HFFc6 (cell line): ENCODE measurements around the gene BAIAP2L1. TPM values are rescaled to one million over a fixed set of nuclear protein-coding genes. Genes with fewer than 3 reads are reported as not detected.

Experiments
- DNase-seq: peaks from one replicate; pipeline ENCODE4 v3.0.0-alpha.2; 2018
- H3K27ac Mint-ChIP-seq: 2 replicates; pipeline ENCODE4 v1.8.0; 2020; ENCODE audit warnings: mild to moderate bottlenecking, mixed read lengths
- H3K27me3 Mint-ChIP-seq: 2 replicates; pipeline ENCODE4 v1.8.0; 2021; ENCODE audit warnings: mild to moderate bottlenecking, moderate library complexity, mixed read lengths; ENCODE audit not compliant: insufficient read depth
- H3K36me3 Mint-ChIP-seq: 2 replicates; pipeline ENCODE4 v1.8.0; 2021; ENCODE audit warnings: low read depth, mixed read lengths
- H3K4me1 Mint-ChIP-seq: 2 replicates; pipeline ENCODE4 v1.8.0; 2020; ENCODE audit warnings: low read depth, mixed read lengths
- H3K4me3 Mint-ChIP-seq: 2 replicates; pipeline ENCODE4 v1.8.0; 2020; ENCODE audit warnings: mild to moderate bottlenecking, moderate library complexity, mixed read lengths
- H3K9me3 Mint-ChIP-seq: 2 replicates; pipeline ENCODE4 v1.8.0; 2020; ENCODE audit warnings: mild to moderate bottlenecking, mixed read lengths
- total RNA-seq, 6 experiments: library from RNA; stranded (reverse); fragmentation: NEBNext Ultra II Directional; extraction: Animal tissue kit (Norgen Biotek cat#: 25700); gene quantifications; 2 replicates in 1 of 6; 3 replicates in 5 of 6; pipeline ENCODE4 v1.2.3, GENCODE V29; 2021
- TF ChIP-seq, protein P1 (sequence below): fragments of 200-600 bp; sonication (generic); IDR thresholded peaks from 2 replicates; pipeline ENCODE4 v1.5.0; 2021; ENCODE audit warnings: antibody characterized with exemption, mild to moderate bottlenecking

BAIAP2L1 gene
- total RNA-seq, 6 experiments from 2014 or later, result 12.9 to 17.5 (median 14.2) TPM

DNA sequence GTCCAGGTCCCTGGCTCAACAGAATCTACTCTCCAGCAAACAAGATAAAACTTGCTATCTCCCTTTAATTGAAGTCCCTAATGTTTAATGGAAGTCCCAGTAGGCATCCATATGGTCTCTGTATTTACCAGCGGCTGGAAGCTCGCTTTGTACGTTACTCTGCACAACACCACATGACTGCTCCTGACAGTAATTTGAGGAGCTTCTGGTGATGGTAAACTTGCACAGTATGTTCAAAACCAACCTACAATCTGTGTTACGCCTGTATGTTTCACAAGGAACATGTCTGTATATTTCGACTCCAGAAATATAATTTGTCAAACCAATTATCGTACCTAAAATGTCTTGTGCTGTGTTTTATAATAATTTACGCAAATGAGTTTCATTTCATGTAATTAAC is 144.5 kb downstream of the BAIAP2L1 start:
- no peaks in the 10 kb centered on the region for H3K9me3 Mint-ChIP-seq
- H3K27me3 Mint-ChIP-seq, result no peaks in the 10 kb centered on the region
- TF ChIP-seq, protein P1, sequence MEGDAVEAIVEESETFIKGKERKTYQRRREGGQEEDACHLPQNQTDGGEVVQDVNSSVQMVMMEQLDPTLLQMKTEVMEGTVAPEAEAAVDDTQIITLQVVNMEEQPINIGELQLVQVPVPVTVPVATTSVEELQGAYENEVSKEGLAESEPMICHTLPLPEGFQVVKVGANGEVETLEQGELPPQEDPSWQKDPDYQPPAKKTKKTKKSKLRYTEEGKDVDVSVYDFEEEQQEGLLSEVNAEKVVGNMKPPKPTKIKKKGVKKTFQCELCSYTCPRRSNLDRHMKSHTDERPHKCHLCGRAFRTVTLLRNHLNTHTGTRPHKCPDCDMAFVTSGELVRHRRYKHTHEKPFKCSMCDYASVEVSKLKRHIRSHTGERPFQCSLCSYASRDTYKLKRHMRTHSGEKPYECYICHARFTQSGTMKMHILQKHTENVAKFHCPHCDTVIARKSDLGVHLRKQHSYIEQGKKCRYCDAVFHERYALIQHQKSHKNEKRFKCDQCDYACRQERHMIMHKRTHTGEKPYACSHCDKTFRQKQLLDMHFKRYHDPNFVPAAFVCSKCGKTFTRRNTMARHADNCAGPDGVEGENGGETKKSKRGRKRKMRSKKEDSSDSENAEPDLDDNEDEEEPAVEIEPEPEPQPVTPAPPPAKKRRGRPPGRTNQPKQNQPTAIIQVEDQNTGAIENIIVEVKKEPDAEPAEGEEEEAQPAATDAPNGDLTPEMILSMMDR, result no peak
- H3K36me3 Mint-ChIP-seq, result peaks cover 19% of the 10 kb centered on the region
- H3K4me3 Mint-ChIP-seq, result no peak overlapping the region
- H3K27ac Mint-ChIP-seq, result no peak overlapping the region
- DNase-seq, result no peak
- H3K4me1 Mint-ChIP-seq, result peaks cover 11% of the 10 kb centered on the region

DNA sequence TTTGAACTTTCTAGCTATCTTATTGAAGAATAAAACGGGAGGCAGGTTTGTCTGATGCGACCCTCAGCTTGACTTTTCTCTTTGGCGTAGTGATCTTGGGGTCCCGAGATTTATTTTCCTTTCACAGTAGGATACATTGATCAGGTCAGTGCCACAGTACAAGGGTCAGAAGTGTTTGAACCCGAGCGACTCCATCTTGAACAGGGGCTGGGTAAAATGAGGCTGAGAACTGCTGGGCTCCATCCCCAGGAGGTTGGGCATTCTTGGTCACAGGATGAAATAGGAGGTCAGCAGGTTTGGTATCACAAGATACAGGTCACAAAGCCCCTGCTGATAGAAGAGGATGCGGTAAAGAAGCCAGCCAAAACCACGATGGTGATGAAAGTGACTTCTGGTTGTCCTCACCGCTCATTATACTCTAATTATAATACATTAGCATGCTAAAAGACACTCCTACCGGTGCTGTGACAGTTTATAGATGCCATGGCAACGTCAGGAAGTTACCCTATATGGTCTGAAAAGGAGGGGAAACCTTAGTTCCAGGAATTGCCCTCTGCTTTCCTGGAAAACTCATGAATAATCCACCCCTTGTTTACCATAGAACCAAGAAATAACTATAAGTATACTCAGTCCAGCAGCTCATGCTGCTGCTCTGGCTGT is 145.8 kb downstream of the BAIAP2L1 start:
- H3K36me3 Mint-ChIP-seq, result peaks cover 16% of the 10 kb centered on the region
- TF ChIP-seq, protein P1, result no peak
- H3K4me1 Mint-ChIP-seq, result peaks cover 21% of the 10 kb centered on the region
- H3K27ac Mint-ChIP-seq, result no peak overlapping the region
- no peaks in the 10 kb centered on the region for H3K9me3 Mint-ChIP-seq
- H3K4me3 Mint-ChIP-seq, result no peak overlapping the region
- no peak for DNase-seq
- no peaks in the 10 kb centered on the region for H3K27me3 Mint-ChIP-seq

DNA sequence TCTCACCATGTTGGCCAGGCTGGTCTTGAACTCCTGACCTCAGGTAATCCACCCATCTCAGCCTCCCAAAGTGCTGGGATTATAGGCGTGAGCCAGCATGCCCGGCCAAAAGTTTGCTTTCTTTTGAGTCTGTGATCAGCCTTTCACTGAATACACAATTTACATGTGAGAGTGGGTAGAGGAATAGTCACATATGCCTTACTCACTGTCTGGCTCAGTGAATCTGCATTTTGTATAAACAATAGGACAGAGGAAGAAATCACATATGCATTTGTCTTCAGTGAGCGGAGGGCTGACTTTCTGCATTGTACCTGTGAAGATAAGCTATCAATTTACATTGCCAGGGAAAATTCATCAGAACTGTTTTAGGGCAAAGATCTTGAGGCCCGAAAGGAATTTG is 146.4 kb downstream of the BAIAP2L1 start:
- H3K9me3 Mint-ChIP-seq, result no peaks in the 10 kb centered on the region
- no peak overlapping the region for H3K4me3 Mint-ChIP-seq
- H3K27ac Mint-ChIP-seq, result no peak overlapping the region
- TF ChIP-seq, protein P1, result no peak
- H3K4me1 Mint-ChIP-seq, result peaks cover 21% of the 10 kb centered on the region
- no peak for DNase-seq
- H3K36me3 Mint-ChIP-seq, result peaks cover 16% of the 10 kb centered on the region
- no peaks in the 10 kb centered on the region for H3K27me3 Mint-ChIP-seq

DNA sequence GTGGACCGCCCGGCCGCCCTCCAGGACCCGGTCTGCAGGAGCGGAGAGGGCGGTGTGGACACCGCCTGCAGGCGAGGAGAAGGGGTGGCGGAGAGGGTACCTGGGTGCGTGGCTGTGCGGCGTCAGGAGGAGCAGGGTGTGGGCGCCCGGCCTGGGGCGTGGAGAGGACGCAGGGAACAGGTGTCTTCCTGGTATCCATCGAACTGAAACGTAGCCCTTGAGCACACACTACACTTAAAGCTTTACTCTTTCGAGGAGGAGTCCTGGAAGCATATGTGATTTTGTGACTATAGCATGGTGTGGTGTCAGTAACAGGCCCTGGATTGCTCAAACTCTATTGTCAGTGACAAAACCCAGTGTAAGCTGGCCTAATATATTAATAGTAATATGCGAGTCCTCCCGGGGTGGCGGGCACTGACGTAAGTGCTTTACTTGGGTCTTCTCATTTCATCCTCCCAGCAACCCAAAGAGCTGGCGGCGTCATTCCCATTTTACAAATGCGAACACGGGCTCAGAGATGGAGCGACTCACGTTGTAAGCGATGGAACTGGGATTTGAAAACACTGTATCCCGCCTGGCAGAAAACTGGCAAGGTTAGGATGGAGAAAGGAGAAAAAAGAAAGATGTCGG is 148.3 kb downstream of the BAIAP2L1 start:
- Mint-ChIP-seq H3K4me3 (peak overlapping the region; percentile 97), H3K9me3 (no peaks in the 10 kb centered on the region), H3K4me1 (peaks cover 21% of the 10 kb centered on the region), H3K27me3 (no peaks in the 10 kb centered on the region), H3K27ac (peak overlapping the region; percentile 86), H3K36me3 (peaks cover 12% of the 10 kb centered on the region)
- TF ChIP-seq, protein P1, result no peak; the same call in 1 of the 2 replicates
- DNase-seq, result no peak

DNA sequence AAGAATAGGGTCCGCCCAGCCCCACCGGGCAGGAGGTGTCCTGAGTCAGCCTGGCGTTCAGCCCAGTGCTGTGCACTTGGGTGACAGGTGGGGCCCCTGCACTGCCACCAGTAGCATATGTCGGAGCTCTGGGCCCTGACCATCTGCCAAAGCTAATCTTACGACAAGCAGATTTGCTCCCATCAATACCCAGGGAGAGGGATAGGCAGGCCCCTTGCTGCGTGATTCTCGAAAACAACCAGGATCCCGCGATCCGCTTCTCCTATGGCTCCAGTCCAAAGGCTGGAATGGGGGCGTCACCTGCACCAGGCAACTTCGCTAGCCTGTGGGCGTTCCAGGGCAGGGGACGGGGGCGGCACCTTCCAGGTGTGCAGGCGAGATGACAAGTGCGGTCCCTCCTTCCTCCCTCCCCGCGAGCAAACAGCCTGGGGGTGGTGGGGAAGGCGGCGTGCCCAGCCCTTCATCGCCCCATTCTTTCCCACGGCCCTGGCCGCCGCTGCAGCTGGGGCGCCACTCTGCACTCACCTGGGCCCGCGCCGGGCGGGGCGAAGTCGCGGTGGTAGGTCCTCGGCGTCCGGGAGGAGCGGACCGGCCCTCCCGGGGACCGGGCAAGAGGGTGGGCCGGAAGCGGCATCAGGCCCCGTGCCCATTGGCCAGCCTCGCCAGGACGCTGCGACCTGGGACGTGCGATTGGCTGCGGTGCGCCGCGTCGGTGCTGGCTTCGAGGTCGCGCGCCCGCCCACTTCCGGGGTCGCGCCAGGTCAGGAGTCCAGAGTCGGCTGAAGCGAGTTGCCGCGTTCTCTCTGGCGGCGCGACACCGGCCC is 149.1 kb downstream of the BAIAP2L1 start, which contains the start of gene TECPR1:
TSS of gene TECPR1 (minus strand) at position 632 of the 824 bp plus-strand sequence. CDS start 6,086 bp downstream, outside the sequence.
- Mint-ChIP-seq H3K4me3 (peak within 1 kb of the TSS; percentile 97), H3K36me3 (peaks cover 10% of the 10 kb centered on the region), H3K27ac (peak within 1 kb of the TSS; percentile 86), H3K4me1 (peaks cover 21% of the 10 kb centered on the region), H3K27me3 (no peaks in the 10 kb centered on the region), H3K9me3 (no peaks in the 10 kb centered on the region)
- TF ChIP-seq, protein P1, result no peak; the same call in 1 of the 2 replicates
- DNase-seq, result peak; percentile 84
